CD4-positive, alpha-beta T cell treated with Interleukin-17A for 4 hours (primary cell): ENCODE measurements around the gene IFNB1.

Source experiments
- DNase-seq: peaks from one replicate; pipeline ENCODE4 v3.0.0-alpha.2; 2020; ENCODE audit warnings: mixed read lengths

IFNB1 gene

DNA sequence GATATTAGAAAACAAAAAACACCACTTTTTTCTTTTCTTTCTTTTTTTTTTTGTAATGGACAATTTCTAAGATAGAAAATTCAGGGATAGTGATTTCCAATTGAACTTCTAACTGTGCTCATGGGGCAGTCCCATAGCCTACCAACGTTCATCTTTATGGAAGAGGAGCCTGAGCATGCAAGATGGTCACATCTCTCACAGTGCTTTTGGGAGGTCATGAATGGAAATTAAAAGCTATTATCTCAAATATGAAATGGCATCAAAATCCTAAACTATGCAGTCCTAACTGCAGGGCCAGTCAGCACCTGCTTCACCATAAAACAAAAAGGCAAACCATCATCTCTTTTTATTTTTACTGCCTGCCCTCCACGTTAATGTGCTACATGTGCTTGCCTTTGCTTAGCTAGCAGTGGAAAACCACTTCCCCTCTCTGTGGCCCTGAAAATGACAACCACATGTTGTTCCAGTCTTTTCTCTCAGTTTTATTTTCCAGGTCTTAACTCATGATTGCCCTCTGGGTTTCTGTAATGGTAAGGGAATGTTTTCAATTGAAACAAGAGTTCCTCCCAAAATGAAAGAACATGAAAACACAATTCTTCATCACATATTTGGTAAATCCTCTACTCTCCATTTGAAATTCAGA is 16.7 kb downstream of the IFNB1 start:
- peak; percentile 7 for DNase-seq

DNA sequence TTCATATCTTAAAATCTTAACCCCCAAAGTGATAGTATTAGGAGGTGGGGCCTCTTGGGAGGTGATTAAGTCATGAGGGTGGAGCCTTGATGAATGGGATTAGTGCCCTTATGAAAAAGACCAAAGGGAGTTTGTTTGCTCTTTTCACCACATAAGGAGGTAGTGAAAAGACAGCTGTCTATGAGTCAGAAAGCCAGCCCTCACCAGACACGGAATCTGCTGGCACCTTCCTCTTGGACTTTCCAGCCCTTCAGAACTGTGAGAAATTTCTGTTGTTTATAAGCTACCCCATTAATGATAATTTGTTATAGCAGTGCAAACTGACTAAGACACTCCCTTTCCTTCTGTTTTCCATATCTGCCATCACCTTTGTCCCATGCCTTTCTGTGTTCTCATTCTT is 20.8 kb downstream of the IFNB1 start:
- no peak for DNase-seq

DNA sequence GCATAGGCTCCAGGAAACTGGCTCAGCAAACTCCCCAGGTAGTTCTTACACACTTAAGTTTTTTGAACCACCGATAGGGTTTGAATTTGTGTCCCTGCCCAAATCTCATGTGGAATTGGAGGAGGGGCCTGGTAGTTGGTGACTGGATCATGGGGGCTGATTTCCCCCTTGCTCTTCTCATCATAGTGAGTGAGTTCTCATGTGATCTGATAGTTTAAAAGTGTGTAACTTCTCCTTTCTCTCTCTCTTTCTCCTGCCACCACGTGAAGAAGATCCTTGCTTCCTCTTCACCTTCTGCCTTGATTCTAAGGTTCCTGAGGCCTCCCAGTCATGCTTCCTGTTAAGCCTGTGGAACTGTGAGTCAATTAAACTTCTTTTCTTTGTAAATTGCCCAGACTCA is 23.9 kb downstream of the IFNB1 start:
- DNase-seq: no peak

DNA sequence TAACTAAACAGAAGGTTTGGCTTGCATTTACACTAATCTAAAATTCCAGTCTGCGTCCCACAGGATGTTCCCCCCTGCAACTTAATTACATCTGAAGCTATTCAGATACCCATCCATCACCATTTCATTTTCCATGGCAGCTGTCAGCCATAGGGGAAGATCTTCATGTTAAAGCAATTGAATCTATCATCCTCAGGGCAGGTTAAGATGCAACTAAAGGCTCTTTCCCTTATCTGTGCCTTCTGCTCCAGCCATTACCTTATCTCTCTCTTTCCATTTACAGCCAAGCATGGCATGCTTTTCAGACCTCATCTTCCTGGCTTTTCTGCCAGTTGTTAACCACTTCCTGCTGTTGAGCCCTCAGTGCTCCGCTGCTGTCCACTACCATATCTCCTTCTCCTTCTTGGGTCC is 30.5 kb downstream of the IFNB1 start:
- no peak for DNase-seq

DNA sequence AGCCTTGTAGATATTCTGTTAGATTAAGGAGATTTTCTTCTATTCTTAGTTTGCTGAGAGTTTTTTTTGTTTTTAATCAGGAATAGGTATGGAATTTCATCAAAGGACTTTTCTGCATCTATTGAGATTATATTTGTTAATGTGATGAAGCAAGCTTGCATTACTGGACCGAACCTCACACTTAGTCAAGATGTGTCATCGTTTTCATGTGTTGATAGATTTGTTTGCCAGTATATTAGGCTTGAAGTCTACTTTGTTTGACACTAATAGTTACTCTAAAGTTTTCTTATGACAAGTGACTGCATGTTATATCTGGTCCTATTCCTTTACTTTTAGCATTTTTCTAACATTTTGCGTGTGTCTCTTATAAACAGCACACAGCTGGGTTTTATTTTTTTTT is 33.9 kb downstream of the IFNB1 start:
- no peak for DNase-seq

DNA sequence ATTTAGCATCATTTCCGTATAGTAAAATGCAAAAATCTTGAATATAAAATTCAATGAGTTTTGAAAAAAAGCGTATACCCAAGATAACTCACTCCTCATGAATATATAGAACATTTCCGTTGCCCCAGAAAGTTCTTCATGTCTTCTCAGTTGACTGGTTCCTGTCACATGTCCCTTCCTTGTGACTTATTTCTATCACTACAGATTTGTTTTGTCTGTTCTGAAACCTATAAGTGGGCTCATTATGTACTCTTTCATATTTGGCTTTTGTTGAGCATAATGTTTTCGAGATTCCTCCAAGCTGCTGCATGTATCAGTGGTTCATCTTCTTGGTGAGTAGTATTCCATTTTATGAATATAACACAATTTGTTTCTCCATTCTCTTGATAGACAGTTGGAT is 35.3 kb downstream of the IFNB1 start:
- no peak for DNase-seq

DNA sequence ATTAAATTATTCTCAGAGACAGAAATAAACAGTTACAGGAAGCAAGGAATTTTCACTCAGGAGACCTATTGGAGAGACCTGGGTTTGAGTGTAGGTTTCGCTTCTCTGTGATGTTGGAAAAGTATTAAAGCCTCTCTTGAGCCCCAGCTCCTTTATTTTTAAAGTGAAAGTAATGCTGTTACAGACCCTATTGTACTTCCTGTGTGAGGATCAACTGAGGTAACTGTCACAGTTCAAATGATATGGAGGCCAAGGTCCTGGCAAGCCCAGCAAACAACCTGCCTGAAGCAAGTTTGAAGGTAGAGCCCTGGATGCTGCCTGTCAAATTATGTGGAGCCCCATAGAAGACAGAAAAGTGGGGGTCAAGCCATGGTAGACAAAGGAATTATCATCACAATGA is 38.4 kb downstream of the IFNB1 start:
- DNase-seq: no peak

DNA sequence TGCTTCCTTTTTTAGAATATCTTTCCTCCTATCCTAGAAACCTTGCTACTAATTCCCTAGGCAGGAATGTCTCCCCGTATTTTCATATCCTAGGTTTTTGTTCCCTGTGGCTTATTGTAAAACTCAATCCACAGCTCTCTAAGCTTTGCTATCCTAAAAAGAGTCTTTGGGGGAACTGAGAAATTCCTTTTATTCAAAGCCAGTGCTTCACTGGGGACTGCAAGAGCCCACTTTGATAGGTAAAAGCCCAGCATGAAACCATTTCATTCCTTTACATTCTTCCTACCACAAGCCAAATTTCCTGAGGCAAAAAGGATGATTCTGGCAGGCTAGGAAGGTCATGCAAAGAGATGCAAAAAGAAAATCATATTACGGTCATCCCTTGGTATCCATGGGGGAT is 40.5 kb downstream of the IFNB1 start:
- no peak for DNase-seq

DNA sequence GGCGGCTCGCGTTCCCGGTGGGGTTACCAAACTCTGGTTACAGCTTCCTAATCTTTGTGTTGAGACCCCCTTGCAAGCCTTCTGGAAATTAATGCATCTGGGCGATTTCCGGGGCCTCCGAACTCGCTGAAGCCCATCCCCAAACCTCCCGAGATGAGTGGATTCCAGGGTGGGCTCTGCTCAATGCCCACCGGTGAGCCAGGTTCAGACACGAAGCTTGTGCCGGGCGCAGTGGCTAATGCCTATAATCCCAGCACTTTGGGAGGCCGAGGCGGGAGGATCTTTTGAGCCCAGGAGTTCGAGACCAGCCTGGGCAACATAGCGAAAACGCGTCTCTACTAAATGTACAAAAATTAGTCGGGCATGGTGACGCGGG is 45.9 kb downstream of the IFNB1 start:
- DNase-seq: no peak

DNA sequence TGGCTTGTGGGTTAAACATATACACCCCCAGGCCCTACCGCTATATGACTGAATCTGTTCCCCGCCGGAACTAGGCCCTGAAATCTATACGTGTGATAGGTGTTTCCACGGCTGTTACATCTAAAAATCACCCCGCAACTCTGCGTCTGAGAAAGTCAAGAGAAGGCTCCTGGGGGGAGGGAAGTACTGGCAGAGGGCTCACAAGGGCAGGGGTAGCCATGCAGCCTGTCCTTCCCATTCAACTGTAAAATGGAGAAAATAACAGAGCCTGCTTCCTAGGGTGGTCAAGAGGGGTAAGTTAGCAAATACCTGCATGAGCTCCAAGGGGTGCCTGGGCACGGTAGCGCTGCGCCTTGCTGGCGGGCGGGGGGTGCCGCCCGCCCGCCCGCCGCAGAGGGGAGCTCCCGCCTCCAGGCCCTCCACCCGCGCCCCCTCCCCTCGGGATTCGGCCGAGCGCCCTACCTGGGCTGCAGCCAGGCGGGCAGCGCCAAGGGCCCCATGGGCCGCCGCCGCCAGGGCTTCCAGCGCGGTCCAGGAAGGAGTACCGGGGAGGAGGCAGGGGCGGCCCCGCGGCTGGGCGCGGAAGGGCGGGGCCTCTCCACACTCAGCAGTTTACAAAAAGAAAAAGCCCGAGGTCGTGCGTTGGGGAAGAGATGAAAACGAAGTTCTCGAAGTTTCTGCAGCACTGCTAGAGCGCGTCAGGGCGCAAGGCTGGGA is 46.5 kb downstream of the IFNB1 start, which contains the start of gene HACD4:
TSS of gene HACD4 (minus strand) at position 550 of the 717 bp plus-strand sequence. CDS start at position 500, 50 bp downstream.
- DNase-seq: peak; percentile 80

DNA sequence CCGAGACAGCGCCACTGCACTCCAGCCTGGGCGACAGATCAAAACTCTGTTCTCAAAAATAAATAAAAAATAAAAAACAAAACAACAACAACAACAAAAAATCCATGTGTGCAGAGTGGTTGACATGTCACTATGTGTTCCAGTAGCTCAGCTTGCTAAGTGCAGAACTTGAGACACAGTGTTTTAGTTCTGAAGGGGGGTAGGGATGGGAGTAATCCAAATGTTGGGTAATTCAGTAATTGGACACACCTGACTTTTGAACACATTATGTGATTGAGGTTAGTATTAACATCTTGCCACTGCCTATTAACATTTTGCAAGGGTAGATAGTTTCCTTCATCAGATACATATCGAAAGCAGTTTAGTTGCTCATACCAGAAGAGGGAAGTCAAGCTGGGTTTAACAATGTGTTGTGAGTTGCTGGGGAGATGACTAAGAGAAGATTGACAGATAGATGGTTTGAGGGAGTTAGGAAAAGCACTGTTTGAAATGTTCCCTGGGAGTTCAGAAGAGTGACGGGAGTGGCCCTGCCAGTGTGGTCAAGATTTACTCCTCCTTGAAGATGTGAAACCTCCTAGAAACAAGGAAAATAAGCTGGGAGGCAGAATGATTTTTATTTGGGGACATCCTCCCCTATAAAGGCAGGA is 47.2 kb downstream of the IFNB1 start:
- peak; percentile 10 for DNase-seq

DNA sequence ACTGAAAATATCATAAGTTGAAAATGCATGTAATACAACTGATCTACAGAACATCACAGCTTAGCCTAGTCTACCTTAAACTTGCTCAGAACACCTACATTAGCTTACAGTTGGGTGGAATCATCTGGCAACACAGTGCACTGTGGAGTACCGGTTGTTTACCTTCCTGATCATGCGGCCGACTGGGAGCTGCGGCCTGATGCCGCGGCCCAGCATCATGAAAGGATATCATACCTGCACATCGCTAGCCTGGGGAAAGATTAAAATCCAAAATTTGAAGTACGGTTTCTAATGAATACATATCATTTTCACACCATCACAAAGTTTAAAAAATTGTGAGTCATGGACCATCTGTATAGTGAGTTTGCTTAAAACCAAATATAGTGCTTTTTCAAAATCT is 48.1 kb downstream of the IFNB1 start:
- DNase-seq: no peak

DNA sequence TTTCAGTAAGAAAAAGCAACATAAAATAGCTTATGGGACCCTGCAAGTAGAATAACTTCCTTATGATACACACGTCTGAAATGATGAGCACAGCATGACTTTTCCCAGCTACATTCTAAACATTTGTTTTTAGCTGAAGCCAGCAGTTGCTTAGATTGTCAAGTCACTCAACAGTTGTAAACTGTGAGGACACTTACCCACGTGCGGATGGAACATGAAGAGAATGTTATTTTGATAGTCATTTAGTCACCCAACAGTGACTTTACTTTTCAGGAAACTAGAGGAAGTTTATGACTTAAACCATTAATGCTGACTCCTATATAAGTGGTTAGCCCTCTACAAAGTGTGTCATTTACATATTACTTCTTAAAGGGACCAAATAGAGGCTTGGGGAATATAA is 49.3 kb downstream of the IFNB1 start:
- no peak for DNase-seq

DNA sequence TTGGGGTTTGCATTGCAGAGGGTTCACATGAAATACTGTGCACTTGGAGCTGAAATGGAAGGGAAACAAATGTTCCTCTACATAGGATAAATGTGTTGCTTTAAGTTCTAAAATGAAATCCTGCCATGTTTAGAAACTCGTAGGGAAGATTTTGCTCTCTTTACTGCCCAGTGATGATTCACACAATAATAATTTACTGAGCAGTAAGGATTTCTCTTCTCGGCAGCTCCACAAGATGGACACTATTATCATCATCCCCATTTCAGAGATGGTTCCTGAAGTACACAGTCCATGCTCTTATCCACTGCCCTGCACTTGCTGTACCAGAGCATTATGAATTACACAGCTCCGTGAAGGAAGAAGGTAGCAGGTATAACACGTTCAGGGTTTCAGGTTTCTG is 50.4 kb downstream of the IFNB1 start:
- no peak for DNase-seq
